Medulla oblongata (tissue), 1 donor: ENCODE measurements around the gene SPDYE6.
"Not testable (repeated sequence)": the region's sequence is repeated elsewhere in the genome, so short reads cannot be mapped to it uniquely, and the experiment has no call there.

Experiments used
- DNase-seq: peaks from one replicate; pipeline ENCODE4 v3.0.0-alpha.2; 2015; ENCODE audit errors: extremely low spot score

SPDYE6 gene

GRCh38 chr7:102364394-102364886 lies 8.2 kb upstream of the SPDYE6 start:
- DNase-seq, result not testable (repeated sequence)

DNA sequence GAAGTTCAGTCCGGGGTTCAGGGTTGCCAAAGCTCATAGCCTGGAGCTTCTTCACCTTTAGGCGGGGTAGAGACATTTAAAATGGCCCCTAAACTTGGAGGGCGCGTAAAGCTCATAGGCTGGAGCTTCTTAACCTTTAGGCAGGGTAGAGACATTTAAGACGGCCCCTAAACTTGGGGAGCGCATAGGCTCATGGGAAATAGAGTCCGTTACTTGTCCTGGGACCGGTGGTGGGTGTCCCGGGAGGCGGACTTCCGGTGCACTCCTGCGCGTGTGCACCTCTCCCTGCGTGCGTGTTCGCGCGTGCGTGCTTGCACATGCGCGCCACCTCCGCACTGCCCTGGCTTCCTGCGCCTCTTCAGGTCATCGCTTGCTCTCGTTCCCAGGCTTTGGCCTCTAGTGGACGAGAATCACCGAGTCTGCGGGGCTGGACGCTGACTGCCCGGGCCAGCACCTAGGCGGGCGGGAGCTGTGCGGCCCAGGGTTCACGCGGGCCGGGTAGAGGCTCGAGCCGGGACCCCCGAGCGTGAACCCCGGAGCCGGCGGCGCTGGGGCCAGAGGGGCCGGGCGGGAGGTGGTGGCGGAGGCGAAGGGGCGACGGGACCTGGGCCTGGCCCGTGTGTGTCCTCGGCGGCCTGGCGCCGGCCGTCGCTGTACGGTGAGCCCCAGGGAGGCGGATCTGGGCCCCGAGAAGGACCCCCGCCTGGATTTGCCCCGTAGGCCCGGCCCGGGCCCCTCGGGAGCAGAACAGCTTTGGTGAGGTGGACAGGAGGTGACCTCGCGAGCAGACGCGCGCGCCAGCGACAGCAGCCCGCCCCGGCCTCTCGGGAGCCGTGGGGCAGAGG lies 7.5 kb upstream of the SPDYE6 start:
- DNase-seq, result peak; percentile 100

DNA sequence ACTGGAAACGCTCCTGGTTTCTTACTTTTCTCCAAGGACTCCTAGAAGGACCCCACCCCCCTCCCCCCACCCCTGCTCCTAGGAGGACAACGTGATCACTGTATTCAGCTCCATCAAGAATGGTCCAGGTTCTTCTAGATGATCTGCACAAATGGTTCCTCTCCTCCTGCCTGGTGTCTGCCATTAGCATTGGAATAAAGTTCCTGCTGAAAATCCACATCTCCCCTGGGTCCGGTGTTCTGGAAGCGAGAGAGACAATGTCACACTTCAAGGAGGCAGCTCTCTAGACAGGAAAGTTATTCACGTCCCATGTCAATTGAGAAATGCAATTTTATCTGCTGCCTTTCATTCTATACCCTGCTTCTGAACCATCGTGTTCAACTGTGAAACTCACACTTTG lies 9.3 kb downstream of the SPDYE6 start:
- DNase-seq, result not testable (repeated sequence)

GRCh38 chr7:102340599-102341368 lies 15.5 kb downstream of the SPDYE6 start:
- not testable (repeated sequence) for DNase-seq

DNA sequence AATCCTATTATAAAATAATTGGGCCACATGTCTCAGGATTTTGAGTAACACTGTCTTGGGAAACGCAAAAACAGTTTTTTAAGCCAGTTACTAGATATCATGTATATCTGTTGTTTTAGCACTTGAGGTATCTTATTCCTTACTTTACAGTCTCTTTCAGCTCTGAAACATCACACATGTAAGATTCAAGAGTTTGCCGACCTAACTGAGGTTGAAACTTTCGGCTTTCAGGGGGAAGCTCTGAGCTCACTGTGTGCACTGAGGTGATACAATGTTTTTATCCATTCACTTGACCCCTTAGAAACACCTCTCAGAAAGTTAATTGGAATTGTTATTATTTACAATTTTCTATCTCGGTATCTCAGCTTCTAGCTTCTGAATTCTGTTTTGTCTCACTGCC lies 18.8 kb downstream of the SPDYE6 start:
- DNase-seq, result not testable (repeated sequence)

GRCh38 chr7:102337002-102337401 lies 19.2 kb downstream of the SPDYE6 start:
- not testable (repeated sequence) for DNase-seq

GRCh38 chr7:102335574-102335973 lies 20.7 kb downstream of the SPDYE6 start:
- DNase-seq, result not testable (repeated sequence)

GRCh38 chr7:102330666-102331460 lies 25.4 kb downstream of the SPDYE6 start:
- DNase-seq, result not testable (repeated sequence)

DNA sequence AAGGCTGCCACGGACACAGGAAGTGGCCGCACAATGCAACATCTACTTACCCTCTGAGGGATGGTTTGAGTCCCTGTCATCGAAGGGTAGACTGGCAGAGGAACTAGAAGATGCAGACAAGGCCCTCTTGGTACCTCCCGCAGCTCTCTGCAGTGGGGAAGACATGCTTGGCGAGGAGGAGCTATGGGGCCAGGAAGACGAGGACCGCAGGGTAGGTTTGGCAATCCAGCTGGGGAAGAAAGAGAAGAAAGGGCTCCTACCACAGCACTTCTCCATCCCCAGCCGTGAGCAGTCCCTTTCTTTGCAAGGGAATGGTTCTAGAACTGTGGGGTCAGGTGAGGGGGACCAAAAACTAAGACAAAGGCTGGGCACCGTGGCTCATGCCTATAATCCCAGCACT lies 26.9 kb downstream of the SPDYE6 start:
- not testable (repeated sequence) for DNase-seq

DNA sequence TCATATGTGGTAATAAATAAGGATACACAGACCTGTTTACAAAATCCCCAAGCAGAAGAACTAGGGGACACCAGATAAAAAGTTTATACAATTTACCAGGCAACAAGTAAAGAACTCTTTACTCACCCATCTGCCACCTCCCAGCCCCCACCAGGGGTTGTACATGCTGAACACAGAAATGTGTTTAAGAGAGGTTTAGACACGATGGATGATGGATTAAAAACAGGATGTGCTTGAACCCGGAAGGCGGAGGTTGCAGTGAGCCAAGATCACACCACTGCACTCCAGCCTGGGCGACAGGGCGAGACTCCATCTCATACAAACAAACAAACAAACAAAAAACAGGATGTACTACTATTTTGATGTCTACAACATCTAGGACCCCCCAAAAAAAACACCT lies 27.4 kb downstream of the SPDYE6 start:
- not testable (repeated sequence) for DNase-seq

DNA sequence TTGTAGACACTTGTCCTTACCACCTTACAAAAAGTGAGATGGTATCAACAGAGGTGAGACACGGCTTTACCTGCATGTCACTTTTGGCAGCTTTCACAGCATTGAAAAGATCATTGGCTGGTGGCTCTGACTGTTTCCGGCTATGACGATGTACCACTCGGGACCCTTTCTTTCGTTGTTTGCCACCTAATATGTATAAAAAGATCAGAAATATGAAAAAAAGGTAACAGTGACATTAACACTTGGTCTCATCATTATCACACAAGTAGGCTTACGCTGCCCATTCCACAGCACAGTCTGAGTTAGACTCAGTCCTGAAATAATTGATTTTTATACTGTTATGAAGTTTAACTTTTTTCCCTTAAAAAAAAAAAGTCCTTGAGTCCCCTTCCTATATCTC lies 29.1 kb downstream of the SPDYE6 start:
- not testable (repeated sequence) for DNase-seq

GRCh38 chr7:102326157-102326889 lies 29.9 kb downstream of the SPDYE6 start:
- DNase-seq, result no peak

- not testable (repeated sequence) for DNase-seq
Observed at GRCh38 chr7:102325106-102325505, 31.1 kb downstream of the SPDYE6 start.

- DNase-seq, result no peak
Observed at GRCh38 chr7:102323914-102324195, 32.4 kb downstream of the SPDYE6 start.

DNA sequence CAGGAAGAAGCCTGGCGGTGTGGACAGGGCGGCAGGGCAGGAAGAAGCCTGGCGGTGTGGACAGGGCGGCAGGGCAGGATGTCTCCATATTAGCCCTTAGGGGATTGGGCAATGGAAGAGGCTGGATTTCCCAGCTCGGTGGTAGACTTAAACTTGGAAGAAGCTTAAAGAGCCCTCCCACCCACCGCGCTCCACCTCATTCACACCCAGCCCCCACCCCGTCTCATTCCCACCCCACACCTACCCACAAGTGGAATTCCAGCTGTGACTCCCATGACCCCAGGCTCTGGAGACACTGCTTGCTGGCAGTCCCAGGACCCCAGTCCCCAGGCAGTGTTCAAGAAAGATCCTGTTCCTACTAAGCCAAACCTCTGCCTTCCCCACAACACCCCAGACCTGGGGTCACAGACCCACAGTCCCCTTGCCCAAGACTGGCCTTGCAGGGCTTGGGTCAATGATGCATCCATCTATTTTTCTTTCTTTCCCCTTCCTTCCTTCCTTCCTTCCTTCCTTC lies 34.0 kb downstream of the SPDYE6 start:
- no peak for DNase-seq

DNA sequence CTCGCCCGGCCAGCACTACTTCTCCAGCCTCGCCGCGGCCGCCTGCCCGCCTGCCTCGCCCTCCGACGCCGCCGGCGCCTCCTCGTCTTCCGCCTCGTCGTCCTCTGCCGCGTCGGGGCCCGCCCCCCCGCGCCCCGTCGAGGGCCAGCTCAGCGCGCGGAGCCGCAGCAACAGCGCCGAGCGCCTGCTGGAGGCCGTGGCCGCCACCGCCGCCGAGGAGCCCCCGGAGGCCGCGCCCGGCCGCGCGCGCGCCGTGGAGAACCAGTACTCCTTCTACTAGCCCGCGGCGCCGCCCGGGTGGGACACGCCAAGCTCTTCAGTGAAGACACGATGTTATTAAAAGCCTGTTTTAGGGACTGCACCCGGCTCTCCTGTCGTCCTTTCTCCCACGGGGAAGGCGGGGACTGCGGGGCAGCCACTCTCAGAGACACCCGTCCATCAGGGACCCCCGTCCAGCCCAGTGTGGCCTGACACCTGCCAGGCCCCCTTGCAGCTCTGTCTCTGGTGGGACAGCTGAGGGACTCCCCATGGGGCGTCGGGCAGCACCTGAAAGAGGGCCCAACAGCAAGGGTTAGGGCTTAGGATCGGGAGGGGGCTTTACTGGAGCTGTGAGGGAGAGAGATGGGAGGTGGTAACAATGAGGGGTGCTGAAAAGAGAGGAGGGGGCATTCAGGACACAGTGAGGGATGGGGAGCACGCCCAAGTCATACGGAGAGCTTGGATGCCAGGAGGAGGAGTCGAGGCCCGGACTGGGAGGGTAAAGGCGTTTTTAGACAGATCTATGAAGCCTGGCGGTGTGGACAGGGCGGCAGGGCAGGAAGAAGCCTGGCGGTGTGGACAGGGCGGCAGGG lies 34.7 kb downstream of the SPDYE6 start:
- DNase-seq, result no peak

DNA sequence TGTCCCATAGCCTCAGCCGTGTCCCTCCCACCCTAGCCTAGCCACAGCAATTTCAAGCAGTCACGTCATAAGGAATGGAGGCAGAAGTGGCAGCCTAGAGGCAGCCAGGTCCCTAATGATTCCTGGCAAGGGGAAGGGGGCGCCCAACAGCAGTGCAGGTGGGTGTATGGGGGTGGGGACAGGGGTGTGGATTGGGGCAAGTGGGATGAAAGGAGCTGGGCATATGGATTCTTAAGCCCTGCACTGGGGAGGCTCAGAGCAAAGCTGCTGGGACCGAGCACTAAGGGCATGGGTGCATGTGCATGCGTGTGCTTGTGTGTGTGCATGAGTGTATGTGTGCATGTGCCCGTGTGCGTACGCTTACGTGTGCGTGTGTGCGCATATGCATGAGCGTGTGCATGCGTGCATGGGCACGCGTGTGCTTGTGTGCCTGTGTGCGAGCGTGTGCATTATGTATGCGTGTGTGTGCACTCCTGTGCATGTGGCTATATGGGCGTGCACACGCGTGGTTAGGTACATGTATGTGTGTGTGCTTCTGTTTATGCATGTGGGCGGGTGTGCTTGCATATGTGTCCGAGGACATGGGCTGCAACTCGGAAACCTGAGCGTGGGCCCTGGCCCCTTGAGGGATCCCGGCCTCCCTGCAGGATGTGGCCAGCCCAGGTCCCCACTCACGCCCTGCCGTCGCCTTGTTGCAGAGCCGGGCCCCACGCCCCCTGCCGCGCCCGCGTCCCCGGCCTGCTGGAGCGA lies 35.5 kb downstream of the SPDYE6 start:
- no peak for DNase-seq

- DNase-seq, result no peak
Observed at GRCh38 chr7:102320181-102320580, 36.1 kb downstream of the SPDYE6 start.

DNA sequence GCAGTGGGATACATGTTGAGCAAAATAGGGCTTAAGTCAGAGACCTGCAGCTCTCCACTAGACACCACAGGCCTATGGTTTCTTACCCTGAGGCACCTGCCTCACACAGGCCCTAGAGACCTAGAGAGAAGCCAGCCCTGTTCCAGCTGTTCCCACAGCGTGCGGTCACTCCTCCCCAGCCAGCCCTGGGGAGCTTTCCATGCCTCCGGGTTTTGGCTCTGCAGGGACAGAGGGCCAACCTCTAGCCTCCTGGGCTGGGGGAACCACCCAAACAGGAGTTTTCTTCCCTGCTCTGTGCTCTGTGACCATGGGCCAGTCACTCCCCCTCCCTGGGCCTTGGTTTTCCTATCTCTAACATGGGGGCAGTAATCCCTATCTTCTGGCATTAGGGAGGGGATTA lies 36.6 kb downstream of the SPDYE6 start:
- DNase-seq, result no peak
